ENCODE data around the gene SERPINI2.
"Not testable (repeated sequence)": the region's sequence is repeated elsewhere in the genome, so short reads cannot be mapped to it uniquely, and the experiment has no call there.

The SERPINI2 gene

GRCh38 chr3:167445491-167445890, 28.4 kb downstream of the SERPINI2 start:
- no peak overlapping the region for H3K27ac ChIP-seq (ENCODE audit: low read length)
- H3K27me3 ChIP-seq (ENCODE audit: insufficient read depth, low read length) = no peaks in the 10 kb centered on the region
- H3K4me3 ChIP-seq (ENCODE audit: low read length) = no peak overlapping the region
- H3K36me3 ChIP-seq (ENCODE audit: insufficient read depth, low read depth, low read length) = no peaks in the 10 kb centered on the region
- H3K9ac ChIP-seq (ENCODE audit: low read depth, low read length) = no peak overlapping the region
- H3K4me1 ChIP-seq (ENCODE audit: insufficient read depth, low read length) = no peaks in the 10 kb centered on the region; the same call in 1 of the 2 replicates
- H3K9me3 ChIP-seq (ENCODE audit: insufficient read depth, low read depth, low read length) = no peaks in the 10 kb centered on the region

GRCh38 chr3:167441256-167441655, 32.6 kb downstream of the SERPINI2 start:
- Histone ChIP-seq H3K4me3 (ENCODE audit: low read length) (no peak overlapping the region), H3K9me3 (ENCODE audit: insufficient read depth, low read depth, low read length) (no peaks in the 10 kb centered on the region), H3K27ac (ENCODE audit: low read length) (no peak overlapping the region), H3K4me1 (ENCODE audit: insufficient read depth, low read length) (no peaks in the 10 kb centered on the region; the same call in 1 of the 2 replicates), H3K9ac (ENCODE audit: low read depth, low read length) (no peak overlapping the region), H3K36me3 (ENCODE audit: insufficient read depth, low read depth, low read length) (no peaks in the 10 kb centered on the region), H3K27me3 (ENCODE audit: insufficient read depth, low read length) (no peaks in the 10 kb centered on the region)

- H3K4me3 ChIP-seq (ENCODE audit: low read length) = no peak overlapping the region
- no peak overlapping the region for H3K9ac ChIP-seq (ENCODE audit: low read depth, low read length)
- H3K4me1 ChIP-seq (ENCODE audit: insufficient read depth, low read length) = no peaks in the 10 kb centered on the region; the same call in 1 of the 2 replicates
- H3K27me3 ChIP-seq (ENCODE audit: insufficient read depth, low read length) = no peaks in the 10 kb centered on the region
- no peak overlapping the region for H3K27ac ChIP-seq (ENCODE audit: low read length)
- H3K9me3 ChIP-seq (ENCODE audit: insufficient read depth, low read depth, low read length) = no peaks in the 10 kb centered on the region
- no peaks in the 10 kb centered on the region for H3K36me3 ChIP-seq (ENCODE audit: insufficient read depth, low read depth, low read length)
Observed at GRCh38 chr3:167437428-167438139, 36.3 kb downstream of the SERPINI2 start.

- not testable (repeated sequence) for H3K27me3 ChIP-seq (ENCODE audit: insufficient read depth, low read length); H3K27ac ChIP-seq (ENCODE audit: low read length); H3K9me3 ChIP-seq (ENCODE audit: insufficient read depth, low read depth, low read length); H3K4me3 ChIP-seq (ENCODE audit: low read length); H3K36me3 ChIP-seq (ENCODE audit: insufficient read depth, low read depth, low read length); H3K4me1 ChIP-seq (ENCODE audit: insufficient read depth, low read length); H3K9ac ChIP-seq (ENCODE audit: low read depth, low read length)
Observed at GRCh38 chr3:167426962-167427361, 46.9 kb downstream of the SERPINI2 start.

- H3K36me3 ChIP-seq (ENCODE audit: insufficient read depth, low read depth, low read length); H3K4me1 ChIP-seq (ENCODE audit: insufficient read depth, low read length); H3K9ac ChIP-seq (ENCODE audit: low read depth, low read length); H3K27me3 ChIP-seq (ENCODE audit: insufficient read depth, low read length); H3K9me3 ChIP-seq (ENCODE audit: insufficient read depth, low read depth, low read length); H3K4me3 ChIP-seq (ENCODE audit: low read length); H3K27ac ChIP-seq (ENCODE audit: low read length): not testable (repeated sequence)
Observed at GRCh38 chr3:167422396-167422795, 51.4 kb downstream of the SERPINI2 start.

GRCh38 chr3:167409611-167410010, 64.2 kb downstream of the SERPINI2 start:
- H3K27me3 ChIP-seq (ENCODE audit: insufficient read depth, low read length) = no peaks in the 10 kb centered on the region
- H3K27ac ChIP-seq (ENCODE audit: low read length) = no peak overlapping the region
- H3K4me1 ChIP-seq (ENCODE audit: insufficient read depth, low read length) = no peaks in the 10 kb centered on the region
- H3K9ac ChIP-seq (ENCODE audit: low read depth, low read length) = no peak overlapping the region
- H3K4me3 ChIP-seq (ENCODE audit: low read length) = no peak overlapping the region
- no peaks in the 10 kb centered on the region for H3K36me3 ChIP-seq (ENCODE audit: insufficient read depth, low read depth, low read length)
- no peaks in the 10 kb centered on the region for H3K9me3 ChIP-seq (ENCODE audit: insufficient read depth, low read depth, low read length)

GRCh38 chr3:167406876-167407492, 66.9 kb downstream of the SERPINI2 start:
- Histone ChIP-seq H3K27ac (ENCODE audit: low read length) (no peak overlapping the region), H3K27me3 (ENCODE audit: insufficient read depth, low read length) (no peaks in the 10 kb centered on the region), H3K4me3 (ENCODE audit: low read length) (no peak overlapping the region), H3K4me1 (ENCODE audit: insufficient read depth, low read length) (no peaks in the 10 kb centered on the region), H3K9me3 (ENCODE audit: insufficient read depth, low read depth, low read length) (no peaks in the 10 kb centered on the region), H3K36me3 (ENCODE audit: insufficient read depth, low read depth, low read length) (no peaks in the 10 kb centered on the region), H3K9ac (ENCODE audit: low read depth, low read length) (no peak overlapping the region)

GRCh38 chr3:167397826-167398225, 76.0 kb downstream of the SERPINI2 start:
- Histone ChIP-seq H3K4me3 (ENCODE audit: low read length) (no peak overlapping the region), H3K27me3 (ENCODE audit: insufficient read depth, low read length) (no peaks in the 10 kb centered on the region), H3K9ac (ENCODE audit: low read depth, low read length) (no peak overlapping the region), H3K27ac (ENCODE audit: low read length) (no peak overlapping the region), H3K36me3 (ENCODE audit: insufficient read depth, low read depth, low read length) (no peaks in the 10 kb centered on the region), H3K9me3 (ENCODE audit: insufficient read depth, low read depth, low read length) (no peaks in the 10 kb centered on the region), H3K4me1 (ENCODE audit: insufficient read depth, low read length) (peaks cover 15% of the 10 kb centered on the region; the same call in 1 of the 2 replicates)

GRCh38 chr3:167396075-167396474, 77.8 kb downstream of the SERPINI2 start:
- H3K4me3 ChIP-seq (ENCODE audit: low read length) = 0 out of 2 replicates have a peak overlapping the region, but pooled peaks have one; percentile 23
- no peak overlapping the region for H3K27ac ChIP-seq (ENCODE audit: low read length)
- H3K9ac ChIP-seq (ENCODE audit: low read depth, low read length) = no peak overlapping the region
- no peaks in the 10 kb centered on the region for H3K27me3 ChIP-seq (ENCODE audit: insufficient read depth, low read length)
- H3K36me3 ChIP-seq (ENCODE audit: insufficient read depth, low read depth, low read length) = no peaks in the 10 kb centered on the region
- peaks cover 15% of the 10 kb centered on the region; the same call in 1 of the 2 replicates for H3K4me1 ChIP-seq (ENCODE audit: insufficient read depth, low read length)
- H3K9me3 ChIP-seq (ENCODE audit: insufficient read depth, low read depth, low read length) = no peaks in the 10 kb centered on the region

GRCh38 chr3:167394003-167394402, 79.8 kb downstream of the SERPINI2 start:
- H3K4me1 ChIP-seq (ENCODE audit: insufficient read depth, low read length) = peaks cover 15% of the 10 kb centered on the region; the same call in 1 of the 2 replicates
- no peaks in the 10 kb centered on the region for H3K36me3 ChIP-seq (ENCODE audit: insufficient read depth, low read depth, low read length)
- H3K27me3 ChIP-seq (ENCODE audit: insufficient read depth, low read length) = no peaks in the 10 kb centered on the region
- no peak overlapping the region for H3K27ac ChIP-seq (ENCODE audit: low read length)
- no peak overlapping the region for H3K4me3 ChIP-seq (ENCODE audit: low read length)
- no peaks in the 10 kb centered on the region for H3K9me3 ChIP-seq (ENCODE audit: insufficient read depth, low read depth, low read length)
- H3K9ac ChIP-seq (ENCODE audit: low read depth, low read length) = no peak overlapping the region

All from iPS-20b (cell line).